Suppressor macrophage treated with lipopolysaccharide for 4 hours (primary cell): ENCODE measurements around the gene WDR41.
"Not testable (repeated sequence)": the region's sequence is repeated elsewhere in the genome, so short reads cannot be mapped to it uniquely, and the experiment has no call there.

Source experiments
- DNase-seq: peaks from one replicate; pipeline ENCODE4 v3.0.0-alpha.2; 2020

WDR41 gene

GRCh38 chr5:77400645-77401044 is 91.5 kb downstream of the WDR41 start:
- DNase-seq, result peak; percentile 88

GRCh38 chr5:77398896-77399295 is 93.2 kb downstream of the WDR41 start:
- no peak for DNase-seq

- no peak for DNase-seq
Observed at GRCh38 chr5:77398458-77398857, 93.7 kb downstream of the WDR41 start.

- DNase-seq, result no peak
Observed at GRCh38 chr5:77397686-77398292, 94.3 kb downstream of the WDR41 start.

GRCh38 chr5:77396017-77396416 is 96.1 kb downstream of the WDR41 start:
- no peak for DNase-seq

- DNase-seq, result no peak
Observed at GRCh38 chr5:77394064-77394715, 97.9 kb downstream of the WDR41 start.

- no peak for DNase-seq
Observed at GRCh38 chr5:77391240-77391765, 100.8 kb downstream of the WDR41 start.

GRCh38 chr5:77390795-77391194 is 101.3 kb downstream of the WDR41 start:
- no peak for DNase-seq

- no peak for DNase-seq
Observed at GRCh38 chr5:77390221-77390620, 101.9 kb downstream of the WDR41 start.

- no peak for DNase-seq
Observed at GRCh38 chr5:77389746-77390145, 102.4 kb downstream of the WDR41 start.

- DNase-seq, result not testable (repeated sequence)
Observed at GRCh38 chr5:77386340-77386739, 105.8 kb downstream of the WDR41 start.

- not testable (repeated sequence) for DNase-seq
Observed at GRCh38 chr5:77383336-77383735, 108.8 kb downstream of the WDR41 start.
